Measurements from ENCODE around the gene NDUFB10. TPM values are rescaled to one million over a fixed set of nuclear protein-coding genes. Genes with fewer than 3 reads are reported as not detected.
"Not testable (repeated sequence)": the region's sequence is repeated elsewhere in the genome, so short reads cannot be mapped to it uniquely, and the experiment has no call there.

NDUFB10 gene
- polyA plus RNA-seq, 4 donors = 125 to 156 (median 130) TPM

GRCh38 chr16:1923299-1924034 is 35.9 kb upstream of the NDUFB10 start:
- DNase-seq (ENCODE audit: low read depth in 4 of 4, low spot score in 3 of 4) = no peak

GRCh38 chr16:1924095-1924494 is 35.2 kb upstream of the NDUFB10 start:
- no peak for DNase-seq (ENCODE audit: low read depth in 4 of 4, low spot score in 3 of 4)

- DNase-seq (ENCODE audit: low read depth in 4 of 4, low spot score in 3 of 4) = no peak
Observed at GRCh38 chr16:1926271-1926670, 33.1 kb upstream of the NDUFB10 start.

GRCh38 chr16:1929105-1929504 is 30.2 kb upstream of the NDUFB10 start:
- no peak for DNase-seq (ENCODE audit: low read depth in 4 of 4, low spot score in 3 of 4)

GRCh38 chr16:1929578-1930337 is 29.6 kb upstream of the NDUFB10 start:
- DNase-seq (ENCODE audit: low read depth in 4 of 4, low spot score in 3 of 4) = peak; percentile 68 to 83 (median 74)

GRCh38 chr16:1930338-1930720 is 29.0 kb upstream of the NDUFB10 start:
- no peak for DNase-seq (ENCODE audit: low read depth in 4 of 4, low spot score in 3 of 4)

GRCh38 chr16:1932050-1933028 is 27.0 kb upstream of the NDUFB10 start:
- no peak for DNase-seq (ENCODE audit: low read depth in 4 of 4, low spot score in 3 of 4)

GRCh38 chr16:1933097-1933661 is 26.2 kb upstream of the NDUFB10 start:
- no peak for DNase-seq (ENCODE audit: low read depth in 4 of 4, low spot score in 3 of 4)

- no peak for DNase-seq (ENCODE audit: low read depth in 4 of 4, low spot score in 3 of 4)
Observed at GRCh38 chr16:1936945-1937479, 22.3 kb upstream of the NDUFB10 start.

- no peak for DNase-seq (ENCODE audit: low read depth in 4 of 4, low spot score in 3 of 4)
Observed at GRCh38 chr16:1938316-1938715, 21.0 kb upstream of the NDUFB10 start.

- DNase-seq (ENCODE audit: low read depth in 4 of 4, low spot score in 3 of 4) = no peak
Observed at GRCh38 chr16:1938910-1939309, 20.4 kb upstream of the NDUFB10 start.

- DNase-seq (ENCODE audit: low read depth in 4 of 4, low spot score in 3 of 4) = not testable (repeated sequence)
Observed at GRCh38 chr16:1939833-1940232, 19.5 kb upstream of the NDUFB10 start.

GRCh38 chr16:1940273-1941161 is 18.8 kb upstream of the NDUFB10 start:
- DNase-seq (ENCODE audit: low read depth in 4 of 4, low spot score in 3 of 4) = no peak

GRCh38 chr16:1941162-1942046 is 17.9 kb upstream of the NDUFB10 start:
- DNase-seq (ENCODE audit: low read depth in 4 of 4, low spot score in 3 of 4) = no peak

GRCh38 chr16:1942047-1942809 is 17.1 kb upstream of the NDUFB10 start:
- no peak for DNase-seq (ENCODE audit: low read depth in 4 of 4, low spot score in 3 of 4)

GRCh38 chr16:1942810-1943726 is 16.3 kb upstream of the NDUFB10 start, which contains the start of gene MSRB1:
Gene MSRB1 (minus strand): TSS chr16:1943199. CDS start chr16:1943156, 43 bp downstream.
- DNase-seq (ENCODE audit: low read depth in 4 of 4, low spot score in 3 of 4) = peak; percentile 96 to 99 (median 99)
